HG03103 (cell line): ENCODE data around the gene FGFR4.
"Not testable (repeated sequence)": the region's sequence is repeated elsewhere in the genome, so short reads cannot be mapped to it uniquely, and the experiment has no call there.

ENCODE experiments used
- ATAC-seq: cut with Tn5 transposase; IDR thresholded peaks from one replicate; pipeline ENCODE4 v1.9.1; 2021; ENCODE audit warnings: low read depth; ENCODE audit not compliant: unreplicated experiment

Gene FGFR4

DNA sequence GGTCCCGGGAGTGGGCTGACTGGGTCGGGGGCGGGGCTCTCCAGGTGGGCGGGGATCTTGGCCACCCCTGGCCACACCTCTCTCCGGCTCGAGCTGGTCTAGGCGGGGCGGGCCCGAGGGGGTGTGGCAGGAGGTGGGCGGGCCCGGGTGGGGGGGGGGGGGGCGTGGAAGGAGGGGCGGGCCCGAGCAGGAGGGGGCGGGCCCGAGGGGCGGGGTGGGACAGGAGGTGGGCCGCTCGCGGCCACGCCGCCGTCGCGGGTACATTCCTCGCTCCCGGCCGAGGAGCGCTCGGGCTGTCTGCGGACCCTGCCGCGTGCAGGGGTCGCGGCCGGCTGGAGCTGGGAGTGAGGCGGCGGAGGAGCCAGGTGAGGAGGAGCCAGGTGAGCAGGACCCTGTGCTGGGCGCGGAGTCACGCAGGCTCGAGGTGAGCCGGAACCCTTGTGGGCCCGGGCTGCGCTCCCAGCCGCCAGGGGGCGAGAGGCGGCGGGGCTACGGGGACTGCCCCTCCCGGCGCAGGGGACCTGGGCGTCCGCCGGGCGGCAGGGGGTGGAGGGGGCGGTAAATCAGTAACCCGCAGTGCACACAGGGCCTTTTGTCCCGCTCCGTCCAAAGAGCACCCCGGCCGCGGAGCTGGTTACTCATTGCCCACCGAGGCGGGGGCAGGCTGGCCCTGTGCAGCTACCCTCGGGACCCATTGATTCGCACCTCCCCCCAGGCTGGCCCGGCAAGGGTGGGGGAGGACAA, at the start of gene FGFR4:
Gene FGFR4, plus strand, starts transcription at position 262 of the 744 bp plus-strand sequence. CDS start 2,688 bp downstream, outside the sequence.
- ATAC-seq = peak; percentile 52

DNA sequence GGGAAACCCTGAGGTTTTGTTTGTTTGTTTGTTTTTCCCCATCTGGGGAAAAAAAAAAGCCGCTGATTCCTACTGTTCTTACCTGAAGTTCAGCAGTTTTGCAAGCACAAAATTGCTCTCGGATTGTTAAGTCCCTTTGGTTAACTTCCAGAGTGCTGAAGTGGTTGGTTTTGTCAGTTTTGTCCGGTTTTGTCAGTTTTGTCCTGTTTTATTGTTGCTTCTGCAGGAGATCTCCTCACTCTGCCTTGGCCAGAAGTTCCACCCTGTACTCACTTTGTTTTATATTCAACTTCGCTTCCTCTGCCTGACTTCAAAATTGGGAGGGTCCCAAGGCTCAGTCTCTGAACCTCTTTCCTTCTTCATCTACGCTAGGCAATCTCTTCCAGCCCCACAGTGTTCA, 49.8 kb upstream of the FGFR4 start:
- ATAC-seq = no peak

DNA sequence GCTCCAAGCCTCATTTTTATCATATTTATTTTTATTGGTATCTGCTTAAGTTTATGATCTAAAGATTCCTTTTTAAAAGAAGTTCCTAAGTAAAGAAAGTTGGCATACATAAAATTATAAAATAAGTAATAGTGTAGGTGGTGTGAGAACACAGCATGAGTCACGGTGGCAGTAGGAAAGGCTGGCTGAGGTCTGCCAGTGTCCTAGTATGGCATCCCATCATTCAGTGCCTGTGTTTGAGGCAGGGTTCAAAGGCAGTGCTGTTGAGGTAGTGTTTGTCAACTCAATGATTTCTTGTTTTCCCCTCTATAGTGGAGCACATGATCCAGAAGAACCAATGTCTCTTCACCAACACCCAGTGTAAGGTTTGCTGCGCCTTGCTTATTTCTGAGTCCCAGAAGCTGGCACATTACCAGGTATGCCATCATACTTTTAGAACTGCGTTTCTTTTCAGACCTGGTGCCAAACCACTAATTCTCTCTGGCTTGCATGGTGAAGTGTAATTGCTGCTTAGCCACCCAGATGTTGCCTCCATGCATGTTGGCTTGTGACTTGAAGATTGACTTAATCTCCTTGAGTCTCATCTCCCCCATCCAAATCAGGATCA, 45.8 kb upstream of the FGFR4 start:
- no peak for ATAC-seq

DNA sequence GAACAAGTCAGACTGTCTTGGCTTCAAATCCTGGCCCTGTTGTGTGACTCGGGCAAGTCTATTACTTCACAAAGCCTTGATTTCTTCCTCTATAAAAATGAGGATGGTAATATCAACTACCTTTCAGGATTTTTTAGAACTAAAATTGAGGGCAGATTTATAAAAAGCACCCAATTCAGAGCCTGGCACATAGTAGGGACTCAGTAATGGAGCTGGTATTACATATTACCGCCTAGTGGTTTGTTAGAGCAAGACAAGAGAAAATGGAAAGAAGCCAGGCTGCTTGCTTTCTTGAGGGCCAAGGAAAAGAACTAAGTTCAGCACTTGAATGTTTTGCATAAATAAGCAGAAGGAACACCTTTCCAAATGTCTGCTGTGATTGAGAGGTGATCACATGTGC, 44.8 kb upstream of the FGFR4 start:
- ATAC-seq = no peak

DNA sequence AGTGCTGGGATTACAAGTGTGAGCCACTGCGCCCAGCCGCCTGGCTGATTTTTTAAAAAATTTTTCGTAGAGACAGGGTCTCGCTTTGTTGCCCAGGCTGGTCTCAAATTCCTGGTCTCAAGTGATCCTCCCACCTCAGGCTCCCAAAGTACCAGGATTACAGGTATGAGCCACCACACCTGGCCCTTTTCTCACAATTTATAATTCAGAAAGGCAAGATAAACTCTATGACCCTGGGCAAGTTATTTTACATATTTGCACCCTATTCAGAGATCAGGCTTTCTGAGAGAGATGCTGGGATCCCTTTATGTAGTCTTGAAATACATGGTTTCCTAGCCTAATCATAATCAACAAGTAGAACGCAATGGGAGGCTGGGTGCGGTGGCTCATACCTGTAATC, 43.6 kb upstream of the FGFR4 start:
- no peak for ATAC-seq

DNA sequence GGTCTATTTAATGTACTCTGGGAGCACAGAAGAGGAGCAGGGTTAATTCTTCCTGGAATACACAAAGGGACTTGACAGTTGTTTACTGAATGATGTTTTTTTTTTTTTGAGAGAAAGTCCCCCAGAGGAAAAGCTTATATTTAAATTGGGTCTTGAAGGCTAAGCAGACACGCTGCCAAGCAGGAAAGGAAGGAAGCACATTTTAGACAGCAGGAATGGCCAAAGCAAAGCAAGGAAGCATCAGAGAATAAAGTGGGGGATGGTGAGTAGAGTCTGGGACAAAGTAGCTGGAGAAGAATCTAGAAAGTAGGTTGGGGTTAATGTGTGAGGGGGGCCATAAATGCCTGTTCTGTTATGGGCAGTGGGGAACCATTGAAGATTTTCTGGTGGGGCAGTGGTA, 42.8 kb upstream of the FGFR4 start:
- no peak for ATAC-seq

DNA sequence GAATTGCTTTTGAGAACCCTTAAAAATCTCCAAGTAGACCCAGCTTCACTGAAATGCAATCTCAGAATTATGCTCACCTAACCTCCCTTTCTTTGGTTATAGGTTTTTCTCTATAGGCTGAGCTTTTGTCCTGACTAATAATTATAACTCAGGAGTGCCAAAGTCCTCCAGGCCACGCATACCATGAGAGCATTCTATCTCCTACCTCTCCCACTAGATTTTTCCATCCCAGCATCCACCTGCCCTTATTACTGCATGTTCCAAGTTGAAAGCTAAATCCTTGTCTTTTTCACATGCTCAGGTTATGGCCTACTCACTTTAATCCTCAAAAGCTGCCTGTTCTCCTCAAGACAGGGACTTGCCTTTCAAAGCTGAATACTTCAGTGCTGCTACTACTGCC, 42.1 kb upstream of the FGFR4 start:
- no peak for ATAC-seq

DNA sequence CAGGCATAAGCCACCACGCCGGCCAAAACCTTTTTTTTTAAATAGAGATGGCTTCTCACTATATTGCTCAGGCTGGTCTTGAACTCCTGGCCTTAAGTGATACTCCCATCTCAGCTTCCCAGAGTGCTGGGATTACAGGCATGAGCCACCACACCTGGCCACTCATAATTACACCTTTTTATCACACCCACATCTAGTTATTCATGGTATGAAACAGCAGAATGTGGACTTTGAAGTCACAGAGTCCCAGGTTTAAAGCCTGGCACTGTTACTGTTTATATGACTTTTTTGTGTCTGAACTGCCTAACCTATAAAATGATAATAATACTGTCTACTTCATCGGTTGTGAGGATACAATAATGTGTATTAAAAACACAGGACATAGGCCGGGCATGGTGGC, 41.1 kb upstream of the FGFR4 start:
- ATAC-seq = no peak

DNA sequence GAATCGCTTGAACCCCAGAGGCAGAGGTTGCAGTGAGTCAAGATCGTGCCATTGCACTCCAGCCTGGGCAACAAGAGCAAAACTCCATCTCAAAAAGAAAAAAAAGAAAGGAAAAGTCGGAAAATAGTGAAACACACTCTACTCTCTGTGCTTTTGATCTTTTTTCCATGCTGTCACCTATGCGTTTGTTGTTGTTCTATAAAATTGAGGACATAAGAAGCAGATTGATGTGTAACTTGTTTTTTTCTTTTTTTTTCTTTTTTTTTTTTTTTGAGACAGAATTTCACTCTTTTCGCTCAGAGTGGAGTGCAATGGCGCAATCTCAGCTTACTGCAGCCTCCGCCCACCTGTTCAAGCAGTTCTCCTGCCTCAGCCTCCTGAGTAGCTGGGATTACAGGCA, 38.2 kb upstream of the FGFR4 start:
- ATAC-seq = not testable (repeated sequence)

DNA sequence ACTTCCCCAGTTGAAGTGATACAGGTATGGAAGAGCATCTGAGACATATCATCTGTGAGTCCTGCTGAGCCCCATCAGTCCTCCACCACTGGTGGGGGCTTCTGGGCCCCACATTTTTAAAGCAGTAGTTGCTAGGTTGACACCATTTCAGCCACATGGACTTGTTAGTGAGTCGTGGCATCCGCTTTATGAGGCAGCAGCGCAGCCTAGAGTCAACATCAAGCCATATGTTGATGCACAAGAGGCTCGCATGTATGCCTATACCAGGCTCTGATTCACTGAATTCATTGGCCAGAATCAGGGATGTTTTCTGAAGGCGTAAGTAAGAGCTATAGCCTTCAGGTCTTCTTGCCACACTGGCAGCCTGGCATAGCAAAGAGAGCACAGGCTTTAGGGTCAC, 37.4 kb upstream of the FGFR4 start:
- ATAC-seq = no peak

DNA sequence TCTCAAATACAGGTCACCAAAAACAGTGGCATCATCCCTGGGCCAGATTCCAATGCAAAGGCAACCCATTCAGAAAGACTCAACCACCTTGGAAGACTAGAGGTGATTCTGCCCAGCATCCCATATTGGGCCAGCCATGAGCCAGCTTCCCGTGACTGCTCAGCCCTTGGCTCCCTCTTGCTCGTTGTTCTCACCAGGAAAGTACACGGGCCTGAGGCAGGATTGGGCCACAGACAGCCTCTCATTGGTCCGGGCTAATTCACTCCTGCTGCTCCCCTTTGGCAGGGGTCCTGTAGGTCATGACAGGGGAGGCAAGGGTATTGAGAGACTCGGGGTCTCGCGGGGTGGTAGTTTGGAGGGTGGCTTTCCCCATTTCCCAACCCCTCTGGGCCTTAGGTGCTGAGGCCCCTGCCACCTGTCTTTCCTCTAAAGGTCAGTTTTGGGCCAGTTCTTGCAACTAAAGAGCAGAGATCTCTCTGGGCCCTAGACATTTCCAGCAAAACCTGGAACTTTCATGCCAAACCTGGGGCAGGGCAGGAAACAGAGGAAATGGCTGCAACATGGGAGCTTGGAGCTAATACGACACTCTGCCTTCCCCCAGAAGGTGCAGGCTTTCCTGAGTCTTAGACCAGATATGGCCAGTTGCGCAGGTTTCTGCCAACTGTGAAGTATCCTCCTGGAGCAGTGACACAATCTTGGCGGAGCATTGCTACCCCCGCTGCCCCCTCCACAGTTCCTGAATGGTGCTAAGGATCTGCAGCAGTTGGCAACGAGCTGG, 22.0 kb upstream of the FGFR4 start:
- ATAC-seq = no peak

DNA sequence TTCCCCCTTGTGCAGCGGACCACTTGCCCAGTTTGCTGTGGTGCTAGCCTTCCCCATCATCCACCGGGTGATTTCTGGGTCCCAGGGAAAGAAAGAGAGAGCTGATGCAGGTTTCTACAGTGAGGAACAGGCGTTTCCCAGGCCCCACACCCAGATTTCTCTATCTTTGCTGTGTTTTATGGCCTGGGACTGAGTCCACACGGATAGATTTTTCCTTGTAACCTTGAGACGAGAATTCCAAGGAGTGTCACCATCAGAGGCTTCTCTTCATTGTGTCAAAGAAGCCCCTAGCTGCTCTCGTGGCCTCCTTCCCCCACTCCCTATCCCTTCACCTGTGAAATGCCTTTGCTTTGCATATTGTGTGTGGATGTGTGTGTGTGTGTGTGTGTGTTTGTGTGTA, 21.2 kb upstream of the FGFR4 start:
- no peak for ATAC-seq

DNA sequence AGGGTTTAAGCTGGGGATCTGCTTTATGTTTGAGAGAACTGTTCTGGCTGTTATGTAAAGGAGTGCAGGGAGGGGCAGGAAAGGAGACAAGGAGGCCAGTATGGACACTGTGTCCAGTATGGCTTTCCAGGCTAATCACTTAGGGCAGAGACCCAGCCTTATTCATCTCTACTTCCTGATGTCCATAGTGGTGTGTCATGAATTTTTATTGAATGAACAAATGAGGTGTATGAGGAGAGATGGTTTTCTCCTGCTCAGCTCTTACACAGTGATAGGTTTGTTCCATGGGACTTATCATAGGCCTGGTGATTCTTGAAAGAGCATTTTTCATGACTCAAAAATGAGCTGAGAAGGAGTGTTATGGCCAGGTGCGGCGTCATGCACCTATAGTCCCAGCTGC, 20.5 kb upstream of the FGFR4 start:
- ATAC-seq = no peak

DNA sequence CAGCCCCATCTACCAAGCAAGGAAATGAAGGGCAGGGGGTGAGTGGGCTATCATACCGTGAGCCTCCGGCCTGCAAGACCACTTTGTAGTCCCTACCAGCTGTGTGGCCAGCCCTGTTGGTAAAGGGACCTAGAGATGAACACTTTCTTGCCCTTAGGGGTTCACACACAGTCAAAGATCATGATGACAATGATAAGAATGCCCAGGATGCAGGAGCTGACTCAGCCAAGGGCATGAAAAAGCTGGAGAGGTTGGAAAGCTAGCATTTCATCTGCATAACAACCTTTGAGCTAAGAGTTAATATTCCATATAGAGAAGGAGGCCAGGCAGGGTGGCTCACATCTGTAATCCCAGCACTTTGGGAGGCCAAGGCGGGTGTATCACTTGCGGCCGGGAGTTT, 19.2 kb upstream of the FGFR4 start:
- no peak for ATAC-seq

DNA sequence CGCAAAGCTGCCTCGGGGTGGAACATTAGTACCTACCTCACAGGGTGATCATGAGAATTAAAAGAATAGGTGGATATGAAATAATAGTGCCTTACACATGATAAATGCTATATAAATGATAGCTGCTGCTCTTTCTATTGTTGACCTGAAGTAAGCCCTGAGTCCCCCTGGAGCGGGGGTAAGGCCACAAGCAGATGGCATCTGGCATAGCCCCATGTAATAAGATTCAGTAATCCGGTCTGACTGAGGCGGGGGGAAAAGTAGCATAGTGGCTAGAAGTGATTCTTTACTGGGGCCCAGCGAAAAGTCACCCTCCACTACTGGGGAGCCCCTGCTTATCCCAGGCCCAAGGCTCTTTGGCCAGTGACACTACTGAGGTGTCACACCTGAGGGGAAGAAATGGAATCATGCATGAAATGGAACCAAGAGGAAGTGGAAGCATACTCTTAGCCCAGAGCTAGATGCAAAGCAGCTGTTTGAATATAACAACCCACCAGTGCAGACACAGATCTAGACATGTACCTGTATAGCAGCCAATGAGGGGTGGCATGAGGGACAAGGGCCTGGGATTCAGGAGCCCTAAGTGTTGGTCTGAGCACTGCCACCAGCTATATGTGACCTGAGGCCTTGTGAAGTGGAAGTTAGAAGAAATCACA, 16.1 kb upstream of the FGFR4 start:
- no peak for ATAC-seq

DNA sequence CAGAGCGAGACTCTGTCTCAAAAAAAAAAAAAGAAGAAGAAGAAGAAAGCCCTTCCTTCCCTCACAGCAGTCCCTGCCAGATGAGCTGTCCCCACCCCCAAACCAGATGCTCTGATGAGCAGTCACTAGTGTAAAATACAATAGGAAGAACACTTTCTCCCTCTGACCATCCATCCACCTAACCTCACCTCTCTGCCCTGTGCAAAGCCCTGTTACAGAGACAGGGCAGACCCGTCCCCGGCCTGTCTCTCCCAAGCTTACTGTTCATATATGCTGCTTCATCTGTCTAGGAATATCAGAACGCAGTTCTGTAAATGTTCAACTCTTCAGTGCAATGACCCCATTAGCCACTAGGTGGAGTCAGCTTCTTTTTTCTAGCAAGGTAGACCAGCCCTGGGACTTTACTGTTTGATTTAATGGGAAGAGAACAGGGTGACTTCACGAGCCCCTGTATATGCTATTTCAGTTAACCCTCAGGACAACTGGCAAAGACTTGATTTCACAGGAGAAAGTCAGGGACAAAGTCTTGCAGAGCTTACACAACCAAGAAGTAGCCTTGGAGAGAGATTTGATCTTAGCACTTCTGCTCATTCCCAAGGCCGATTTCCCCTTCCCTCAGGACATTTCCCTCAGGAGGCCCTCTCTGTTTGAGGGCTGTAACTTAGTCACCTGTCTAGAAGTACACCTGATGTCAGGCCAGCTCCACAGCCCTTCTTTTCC, 14.9 kb upstream of the FGFR4 start:
- no peak for ATAC-seq

DNA sequence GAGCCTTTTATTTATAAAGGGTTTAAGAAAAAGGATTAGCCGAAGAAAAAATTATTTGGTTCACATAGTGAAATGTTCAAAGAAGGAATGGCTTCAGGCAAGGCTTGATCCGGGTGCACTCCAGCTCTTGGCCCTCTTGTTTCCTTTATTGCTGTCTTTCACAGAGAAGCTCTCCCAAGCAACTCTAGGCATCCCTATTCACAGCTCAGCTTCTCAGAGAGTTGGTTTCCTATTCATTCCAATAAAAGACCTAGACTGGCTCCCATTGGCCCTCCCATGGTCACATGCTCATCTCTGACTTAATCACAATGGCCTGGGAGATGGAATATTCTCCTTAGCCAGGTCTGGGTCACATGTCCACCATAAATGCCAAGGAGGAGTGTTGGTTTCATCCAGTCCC, 9.4 kb upstream of the FGFR4 start:
- ATAC-seq = no peak

DNA sequence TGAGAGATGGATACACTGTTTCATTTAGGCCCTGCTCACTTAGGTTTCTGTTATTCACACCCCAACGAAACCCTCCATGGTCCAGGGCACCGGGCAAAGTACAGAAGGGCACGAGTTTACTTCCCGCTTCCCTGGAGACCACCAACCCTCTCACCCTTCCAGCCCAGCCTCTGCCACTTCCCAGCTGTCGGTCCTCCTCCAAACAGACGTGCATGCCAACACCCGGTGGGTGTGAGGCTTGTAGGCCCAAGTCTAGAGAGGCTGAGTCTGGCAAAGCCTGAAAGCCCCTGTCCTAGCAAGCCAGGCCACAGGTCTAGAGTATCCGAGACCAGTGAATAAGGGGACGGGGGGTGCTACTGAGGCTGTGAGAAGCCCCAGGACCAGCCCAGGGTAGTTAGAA, 7.1 kb upstream of the FGFR4 start:
- ATAC-seq = no peak

DNA sequence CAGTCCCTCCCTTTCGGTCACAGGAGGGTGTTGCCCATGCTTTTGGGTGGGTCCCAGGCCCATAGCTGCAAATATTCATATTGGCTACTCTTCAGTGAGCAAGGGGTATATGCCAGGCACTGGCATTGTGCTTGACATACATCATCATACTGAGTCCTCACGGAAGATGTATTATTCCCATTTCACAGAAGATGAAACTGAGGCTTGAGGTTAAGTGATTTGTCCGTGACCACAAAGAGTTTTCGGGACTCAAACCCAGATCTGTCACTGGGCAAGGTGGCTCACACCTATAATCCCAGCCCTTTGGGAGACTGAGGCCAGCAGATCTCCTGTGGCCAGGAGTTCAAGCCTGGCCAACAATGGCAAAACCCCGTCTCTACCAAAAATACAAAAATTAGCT, 6.5 kb upstream of the FGFR4 start:
- ATAC-seq = no peak

DNA sequence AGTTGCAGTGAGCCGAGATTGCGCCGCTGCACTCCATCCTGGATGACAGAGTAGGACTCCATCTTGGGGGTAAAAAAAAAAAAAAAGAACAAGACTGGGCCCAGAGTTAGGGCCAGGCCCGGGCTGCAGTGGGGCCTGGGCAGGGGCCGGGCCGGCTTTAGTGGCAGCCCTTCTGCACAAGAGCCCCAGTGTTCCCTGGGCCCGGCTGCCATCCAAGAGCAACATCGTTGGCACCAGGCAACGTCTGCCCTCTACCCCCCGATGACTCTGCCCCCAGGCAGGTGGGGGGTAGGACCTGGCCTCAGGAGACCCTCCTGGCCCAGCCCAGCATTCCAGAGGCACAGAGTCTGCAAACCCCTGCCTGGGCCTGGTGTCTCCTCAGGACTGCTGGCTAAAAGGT, 4.9 kb upstream of the FGFR4 start:
- no peak for ATAC-seq

DNA sequence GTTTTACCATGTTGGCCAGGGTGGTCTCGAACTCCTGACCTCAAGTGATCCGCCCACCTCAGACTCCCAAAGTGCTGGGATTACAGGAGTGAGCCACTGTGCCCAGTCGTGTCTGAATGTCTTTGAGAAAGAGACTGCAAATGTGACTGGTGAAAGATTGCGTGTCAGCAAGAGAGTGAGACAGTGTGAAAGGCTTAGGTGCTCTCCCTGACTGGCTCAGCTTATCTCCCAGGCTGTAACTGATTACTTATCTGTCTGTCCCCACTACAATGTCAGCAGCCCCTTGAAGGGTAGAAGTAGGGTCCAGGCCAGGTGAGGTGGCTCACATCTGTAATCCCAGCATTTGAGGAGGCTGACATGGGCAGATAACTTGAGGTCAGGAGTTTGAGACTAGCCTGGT, 3.4 kb upstream of the FGFR4 start:
- ATAC-seq = no peak
